K562 (cell line): ENCODE measurements around the gene PSMB10. TPM values are rescaled to one million over a fixed set of nuclear protein-coding genes. Genes with fewer than 3 reads are reported as not detected.
A peak's percentile ranks its signal among the peaks of the same experiment; 100 is the strongest.

Experiments
- ADNP ChIP-seq: fragments of 200-800 bp; sonication (Bioruptor generic); IDR thresholded peaks from 2 replicates; pipeline ENCODE4 v1.6.1; 2016; ENCODE audit warnings: missing genetic modification characterization, missing compliant biosample characterization
- ATF2 ChIP-seq: sonication (generic); formaldehyde crosslinking; IDR thresholded peaks from 2 replicates; pipeline ENCODE4 v1.8.1; 2022; ENCODE audit warnings: missing genetic modification reagents
- ATF3 ChIP-seq, 2 experiments: fragments of 450-650 bp in 1 of 2; sonication (generic) in 1 of 2; formaldehyde crosslinking in 1 of 2; IDR thresholded peaks in 1 of 2; conservative IDR thresholded peaks in 1 of 2; 2 replicates each; pipeline versions ENCODE4 v1.6.1 to v1.8.1; 2016 to 2023; ENCODE audit warnings: mild to moderate bottlenecking in 2 of 2, moderate library complexity in 2 of 2, inconsistent platforms in 1 of 2, missing genetic modification reagents in 1 of 2
- ATF7 ChIP-seq: fragments of 450-650 bp; IDR thresholded peaks from 2 replicates; pipeline ENCODE4 v1.7.1; 2014; ENCODE audit warnings: mild to moderate bottlenecking, moderate library complexity
- BHLHE40 ChIP-seq: IDR thresholded peaks from 2 replicates; pipeline ENCODE4 v1.6.1; 2011; ENCODE audit warnings: low read length, improper control_type of control experiment
- E4F1 ChIP-seq: fragments of 250-450 bp; sonication (Bioruptor Pico); IDR thresholded peaks from 2 replicates; pipeline ENCODE4 v1.5.0; 2021; ENCODE audit warnings: mild to moderate bottlenecking, borderline replicate concordance
- HES1 ChIP-seq: fragments of 450-650 bp; IDR thresholded peaks from 2 replicates; pipeline ENCODE4 v1.6.1; 2016; ENCODE audit warnings: low read depth, mild to moderate bottlenecking, moderate library complexity
- HMG20A ChIP-seq: fragments of 450-650 bp; formaldehyde crosslinking; conservative IDR thresholded peaks from 2 replicates; pipeline ENCODE4 v1.4.0; 2020; ENCODE audit warnings: mild to moderate bottlenecking, mixed read lengths
- HNRNPK ChIP-seq: fragments of 200-400 bp; formaldehyde crosslinking; IDR thresholded peaks from one replicate; pipeline ENCODE4 v1.6.1; 2018; ENCODE audit warnings: mild to moderate bottlenecking, low read depth, low read length; ENCODE audit not compliant: poor library complexity, severe bottlenecking
- KDM2B ChIP-seq: fragments of 250-450 bp; sonication (Bioruptor Pico); IDR thresholded peaks from 2 replicates; pipeline ENCODE4 v1.8.0; 2021; ENCODE audit warnings: mild to moderate bottlenecking, moderate library complexity
- MEF2A ChIP-seq: IDR thresholded peaks from 2 replicates; pipeline ENCODE4 v1.6.1; 2011; ENCODE audit warnings: low read depth, mild to moderate bottlenecking, low read length, moderate library complexity; ENCODE audit not compliant: control insufficient read depth
- MITF ChIP-seq: IDR thresholded peaks from 2 replicates; pipeline ENCODE4 v1.6.1; 2014; ENCODE audit warnings: antibody characterized with exemption
- MLX ChIP-seq, 2 experiments: fragments of 450-650 bp in 1 of 2; sonication (generic) in 1 of 2; formaldehyde crosslinking; conservative IDR thresholded peaks; 2 replicates each; pipeline versions ENCODE4 v1.4.0 to v1.8.1; 2020 to 2022; ENCODE audit warnings: mild to moderate bottlenecking in 1 of 2, missing genetic modification reagents in 1 of 2
- POLR2AphosphoS5 ChIP-seq: IDR thresholded peaks from 2 replicates; pipeline ENCODE4 v1.6.1; 2011; ENCODE audit warnings: mild to moderate bottlenecking, low read depth, low read length, moderate library complexity; ENCODE audit not compliant: control insufficient read depth, insufficient read depth
- SRSF9 ChIP-seq: fragments of 200-400 bp; formaldehyde crosslinking; IDR thresholded peaks from 2 replicates; pipeline ENCODE4 v1.6.1; 2017; ENCODE audit warnings: low read depth, low read length, borderline replicate concordance
- ZNF12 ChIP-seq: sonication (generic); formaldehyde crosslinking; IDR thresholded peaks from 2 replicates; pipeline ENCODE4 v1.4.0; 2020; ENCODE audit warnings: mild to moderate bottlenecking, missing genetic modification reagents
- ZNF212 ChIP-seq: fragments of 450-650 bp; formaldehyde crosslinking; IDR thresholded peaks from 2 replicates; pipeline ENCODE4 v1.4.0; 2020; ENCODE audit warnings: mild to moderate bottlenecking
- ZNF217 ChIP-seq: sonication (generic); formaldehyde crosslinking; IDR thresholded peaks from 2 replicates; pipeline ENCODE4 v1.8.0; 2022; ENCODE audit warnings: mild to moderate bottlenecking, missing genetic modification reagents
- ZNF253 ChIP-seq: fragments of 250-450 bp; sonication (Bioruptor Pico); conservative IDR thresholded peaks from 2 replicates; pipeline ENCODE4 v1.6.1; 2021; ENCODE audit warnings: mild to moderate bottlenecking
- ZNF830 ChIP-seq: fragments of 250-450 bp; sonication (Bioruptor Pico); IDR thresholded peaks from 2 replicates; pipeline ENCODE4 v1.5.0; 2021; ENCODE audit warnings: mild to moderate bottlenecking
- polyA plus RNA-seq, 8 experiments: library from polyadenylated mRNA; depleted of rRNA in 4 of 8; stranded (reverse) in 5 of 8; unstranded in 3 of 8; fragments of >200 nt; fragmentation: Nextera tagmentation in 2 of 8; fragmentation: Illumina TruSeq in 1 of 8; extraction: Ambion mirVana in 2 of 8; extraction: Trizol in 1 of 8; gene quantifications; 2 replicates each; pipeline versions ENCODE4 v1.2.1 to v1.2.3, GENCODE V29; 2011 to 2014; ENCODE audit warnings: inconsistent platforms in 1 of 8, missing spikeins in 1 of 8
- total RNA-seq, 7 experiments: library from RNA; depleted of rRNA in 6 of 7; stranded (reverse); fragments of >200 nt in 6 of 7; fragmentation: Illumina TruSeq in 2 of 7; extraction: Trizol in 2 of 7; gene quantifications; 2 replicates each; pipeline versions ENCODE4 v1.2.1 to v1.2.3, GENCODE V29; 2011 to 2021; ENCODE audit warnings: low replicate concordance in 1 of 7

PSMB10 gene
- total and polyA plus RNA-seq, 9 of the 15 experiments (the other 6 are each of a cell fraction or from before 2014, with no cell fraction given), result 11.7 to 105 (median 51.0) TPM

GRCh38 chr16:67936124-67936879, at the start of gene PSMB10 (continued):
- no peak for TF ChIP-seq ATF2 (CRISPR knock-in tag)
- TF ChIP-seq BHLHE40, result no peak
- TF ChIP-seq MLX (CRISPR knock-in tag; conservative IDR thresholded peaks at IDR 0.05), result no peak
- no peak for TF ChIP-seq ADNP
- no peak for TF ChIP-seq SRSF9
- 0 out of 2 replicates have a peak, but pooled peaks have one; percentile 12 for TF ChIP-seq HES1
- TF ChIP-seq ATF7, result no peak
- no peak for TF ChIP-seq KDM2B
- no peak for TF ChIP-seq ZNF217 (CRISPR knock-in tag)
- TF ChIP-seq ZNF830 (CRISPR knock-in tag), result no peak
- TF ChIP-seq ZNF12, result no peak
- TF ChIP-seq E4F1 (CRISPR knock-in tag), result no peak
- TF ChIP-seq ATF3 (IDR thresholded peaks at IDR 0.05), result no peak
- TF ChIP-seq ATF3 (CRISPR knock-in tag; conservative IDR thresholded peaks at IDR 0.05), result no peak
- TF ChIP-seq ZNF212 (CRISPR knock-in tag), result no peak
- TF ChIP-seq MITF, result no peak
- TF ChIP-seq HNRNPK, result no peak
- TF ChIP-seq POLR2AphosphoS5, result no peak
- no peak for TF ChIP-seq ZNF253
- TF ChIP-seq MEF2A, result no peak
- TF ChIP-seq HMG20A, result no peak
